HG02970 (cell line): ENCODE results near the gene SRSF10.
"Not testable (repeated sequence)": the region's sequence is repeated elsewhere in the genome, so short reads cannot be mapped to it uniquely, and the experiment has no call there.

Experiments
- ATAC-seq: cut with Tn5 transposase; IDR thresholded peaks from one replicate; pipeline ENCODE4 v1.9.1; 2021; ENCODE audit warnings: mild to moderate bottlenecking, moderate library complexity, moderate number of reproducible peaks; ENCODE audit not compliant: unreplicated experiment, low FRiP score

The SRSF10 gene

GRCh38 chr1:23999156-23999671, 19.1 kb upstream of the SRSF10 start:
- ATAC-seq, result no peak

- ATAC-seq, result no peak
Observed at GRCh38 chr1:23997812-23998211, 17.7 kb upstream of the SRSF10 start.

- ATAC-seq, result no peak
Observed at GRCh38 chr1:23996700-23997229, 16.6 kb upstream of the SRSF10 start.

GRCh38 chr1:23995431-23995837, 15.3 kb upstream of the SRSF10 start:
- no peak for ATAC-seq

- ATAC-seq, result not testable (repeated sequence)
Observed at GRCh38 chr1:23992011-23992410, 11.9 kb upstream of the SRSF10 start.

GRCh38 chr1:23989263-23989662, 9.1 kb upstream of the SRSF10 start:
- ATAC-seq, result no peak

GRCh38 chr1:23987038-23987437, 6.9 kb upstream of the SRSF10 start:
- not testable (repeated sequence) for ATAC-seq

- ATAC-seq, result no peak
Observed at GRCh38 chr1:23984417-23985186, 4.5 kb upstream of the SRSF10 start.

- ATAC-seq, result no peak
Observed at GRCh38 chr1:23980728-23981070, 572 bp upstream of the SRSF10 start.

GRCh38 chr1:23979387-23979880, 693 bp downstream of the SRSF10 start:
- no peak for ATAC-seq

GRCh38 chr1:23978805-23979204, 1.3 kb downstream of the SRSF10 start:
- ATAC-seq, result no peak

- ATAC-seq, result no peak
Observed at GRCh38 chr1:23977854-23978191, 2.3 kb downstream of the SRSF10 start.

GRCh38 chr1:23977187-23977853, 2.8 kb downstream of the SRSF10 start:
- ATAC-seq, result no peak

- no peak for ATAC-seq
Observed at GRCh38 chr1:23967871-23968270, 12.3 kb downstream of the SRSF10 start.

- no peak for ATAC-seq
Observed at GRCh38 chr1:23966973-23967493, 13.1 kb downstream of the SRSF10 start.

GRCh38 chr1:23964790-23965740, 15.1 kb downstream of the SRSF10 start:
- no peak for ATAC-seq

- no peak for ATAC-seq
Observed at GRCh38 chr1:23964235-23964668, 15.9 kb downstream of the SRSF10 start.

GRCh38 chr1:23963617-23964234, 16.4 kb downstream of the SRSF10 start:
- no peak for ATAC-seq

GRCh38 chr1:23960291-23961020, 19.7 kb downstream of the SRSF10 start:
- no peak for ATAC-seq
